NCI-H510A treated with DMSO at 0.1 percent for 48 hours (cell line): ENCODE measurements around the gene SLC6A11.

Experiments used
- DNase-seq: peaks from one replicate; lab custom pipeline; 2025; lab: John Stamatoyannopoulos, UW

Gene SLC6A11

GRCh38 chr3:10841100-10841499 is 25.1 kb downstream of the SLC6A11 start:
- DNase-seq, result no peak

- DNase-seq, result no peak
Observed at GRCh38 chr3:10843378-10843777, 27.4 kb downstream of the SLC6A11 start.

GRCh38 chr3:10845001-10845761 is 29.2 kb downstream of the SLC6A11 start:
- no peak for DNase-seq

GRCh38 chr3:10845839-10846656 is 30.0 kb downstream of the SLC6A11 start:
- DNase-seq, result no peak

- no peak for DNase-seq
Observed at GRCh38 chr3:10846657-10846975, 30.6 kb downstream of the SLC6A11 start.

GRCh38 chr3:10848261-10848660 is 32.2 kb downstream of the SLC6A11 start:
- DNase-seq, result no peak

GRCh38 chr3:10852066-10852808 is 36.2 kb downstream of the SLC6A11 start:
- DNase-seq, result no peak

- no peak for DNase-seq
Observed at GRCh38 chr3:10855083-10855870, 39.2 kb downstream of the SLC6A11 start.

- no peak for DNase-seq
Observed at GRCh38 chr3:10855871-10856662, 40.0 kb downstream of the SLC6A11 start.

GRCh38 chr3:10857235-10857634 is 41.2 kb downstream of the SLC6A11 start:
- DNase-seq, result no peak

GRCh38 chr3:10858091-10858490 is 42.1 kb downstream of the SLC6A11 start:
- no peak for DNase-seq

GRCh38 chr3:10867384-10867783 is 51.4 kb downstream of the SLC6A11 start:
- DNase-seq, result no peak

GRCh38 chr3:10869460-10869859 is 53.4 kb downstream of the SLC6A11 start:
- no peak for DNase-seq

- DNase-seq, result no peak
Observed at GRCh38 chr3:10870296-10870695, 54.3 kb downstream of the SLC6A11 start.

- DNase-seq, result no peak
Observed at GRCh38 chr3:10873415-10873814, 57.4 kb downstream of the SLC6A11 start.

GRCh38 chr3:10875914-10876313 is 59.9 kb downstream of the SLC6A11 start:
- DNase-seq, result no peak

GRCh38 chr3:10876661-10877060 is 60.6 kb downstream of the SLC6A11 start:
- no peak for DNase-seq

GRCh38 chr3:10882851-10883250 is 66.8 kb downstream of the SLC6A11 start:
- DNase-seq, result no peak

- no peak for DNase-seq
Observed at GRCh38 chr3:10883478-10884234, 67.6 kb downstream of the SLC6A11 start.

GRCh38 chr3:10887015-10887414 is 71.0 kb downstream of the SLC6A11 start:
- no peak for DNase-seq
